Left kidney (tissue), 2 donors: Measurements from ENCODE around the gene FNDC3B. TPM values are rescaled to one million over a fixed set of nuclear protein-coding genes. Genes with fewer than 3 reads are reported as not detected.

Source experiments
- DNase-seq: peaks from one replicate; pipeline ENCODE4 v3.0.0-alpha.2; 2013
- polyA plus RNA-seq: library from polyadenylated mRNA; unstranded; fragments of 120-200 nt; gene quantifications from one replicate; pipeline ENCODE4 v1.2.1, GENCODE V29; 2013; ENCODE audit not compliant: insufficient read length

The FNDC3B gene
- polyA plus RNA-seq, 1 donor: 62.2 TPM

DNA sequence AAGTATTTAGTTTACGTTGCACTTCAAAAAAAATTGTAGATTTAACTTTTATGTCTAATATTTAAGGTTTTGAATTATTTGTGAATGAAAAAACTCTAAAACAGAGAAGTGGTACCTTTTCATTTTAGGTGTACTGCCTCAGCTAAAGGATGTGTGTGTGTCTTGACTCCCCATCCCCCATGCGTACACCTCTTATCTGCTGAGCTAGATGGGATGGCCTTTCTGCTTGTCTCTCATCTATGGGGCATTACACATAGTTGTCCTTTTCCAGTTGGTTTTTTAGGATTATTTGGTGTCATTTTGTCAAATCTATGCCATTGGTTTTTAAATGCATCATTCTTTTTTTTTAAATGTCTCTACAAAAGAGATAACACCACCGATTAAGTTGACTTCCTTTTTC is 110.9 kb downstream of the FNDC3B start:
- no peak for DNase-seq

DNA sequence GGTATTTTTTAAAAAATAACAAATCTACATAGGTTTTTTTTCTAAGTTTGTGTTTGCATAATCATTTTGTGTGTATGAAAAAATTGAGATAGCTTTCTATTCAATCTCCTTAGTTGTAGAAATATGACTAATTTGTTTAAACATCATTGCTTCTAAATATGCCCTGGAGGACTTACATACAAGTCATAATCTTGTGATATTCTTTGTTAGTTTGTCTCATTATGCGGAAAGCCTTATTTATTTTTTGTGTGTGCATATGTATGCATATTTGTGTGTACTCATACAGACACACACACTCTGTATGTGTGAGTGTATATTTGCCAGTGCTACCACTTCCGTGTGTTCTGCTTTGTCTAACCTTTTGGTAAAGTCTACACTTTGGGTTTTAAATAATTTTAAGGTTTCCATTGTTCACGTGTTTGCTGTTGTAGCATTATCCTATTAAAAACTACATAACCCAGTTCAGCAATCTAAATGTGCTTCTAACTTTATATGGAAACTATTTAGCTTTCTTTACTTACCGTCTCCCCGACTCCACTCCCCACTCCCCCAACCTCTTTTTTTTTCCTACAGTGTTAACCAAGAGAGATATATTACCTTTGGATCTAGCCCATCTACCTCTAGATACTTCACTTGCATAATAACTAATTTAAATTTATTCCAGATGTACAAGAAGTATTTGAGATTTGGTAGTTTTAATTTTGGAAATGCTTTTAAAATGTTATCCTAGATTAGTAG is 111.7 kb downstream of the FNDC3B start:
- no peak for DNase-seq

DNA sequence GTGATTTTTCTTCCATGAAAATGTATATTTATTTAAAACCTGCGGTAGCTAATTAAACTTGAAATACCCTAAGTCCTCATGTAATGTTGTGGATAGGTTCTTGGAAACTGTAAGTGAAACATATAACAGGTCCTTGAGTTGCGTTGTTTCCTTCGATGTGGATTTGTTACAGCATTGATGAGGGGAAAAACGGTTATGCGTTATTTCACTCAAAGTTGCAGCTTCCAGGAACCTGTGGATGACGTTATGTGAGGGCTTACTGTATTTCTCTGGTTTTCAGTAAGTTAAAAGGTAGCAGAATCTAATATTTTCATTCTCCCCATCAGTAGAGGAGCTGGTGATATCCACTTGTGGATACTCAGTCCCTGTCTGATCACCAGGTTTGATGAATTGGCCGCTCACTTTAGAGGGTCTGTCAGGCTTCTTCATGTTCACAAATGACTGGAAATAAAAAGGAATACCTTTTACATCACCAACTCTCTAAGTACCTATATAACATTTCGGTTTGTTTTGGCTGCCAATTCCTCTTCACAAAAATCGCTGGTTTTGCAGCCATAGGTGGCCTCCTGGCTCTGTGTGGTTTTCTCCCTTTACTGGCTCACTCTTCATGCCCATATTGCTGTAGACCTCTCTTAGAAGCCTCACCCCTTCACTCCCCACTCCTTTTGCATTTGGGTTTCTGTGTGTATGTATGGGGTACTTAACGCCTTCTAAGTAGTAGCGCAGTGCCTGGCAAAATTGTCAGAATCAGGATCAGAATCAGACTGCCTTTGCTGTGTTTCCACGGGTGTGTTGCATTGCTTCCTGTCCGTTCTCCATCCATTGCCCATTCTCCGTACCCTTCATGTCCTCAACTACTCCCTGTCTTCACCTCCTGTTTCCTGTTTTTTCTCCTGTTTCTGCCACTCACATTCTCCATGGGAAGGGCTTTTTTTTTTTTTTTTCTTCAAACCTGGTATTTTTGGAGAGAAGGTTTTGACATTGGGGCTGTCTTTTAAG is 112.6 kb downstream of the FNDC3B start:
- DNase-seq: no peak

DNA sequence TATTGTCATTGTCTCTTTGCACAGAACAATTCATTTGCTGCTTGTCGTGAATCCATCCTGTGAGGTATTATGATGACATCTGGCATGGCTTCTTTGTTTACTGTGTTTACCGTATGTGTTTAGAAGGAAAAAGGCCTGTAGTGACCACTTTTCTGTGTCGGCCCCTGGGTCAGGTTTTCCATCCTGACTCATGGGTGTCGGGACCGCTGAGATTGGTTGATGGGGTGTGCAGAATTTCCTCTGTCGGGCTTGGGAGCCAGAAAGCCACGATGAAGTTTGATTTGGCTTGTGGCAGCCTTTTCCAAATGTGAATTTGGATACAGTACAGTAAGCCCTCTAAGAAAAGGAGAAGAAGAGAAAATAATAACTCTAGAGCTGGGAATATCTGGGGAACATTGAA is 113.5 kb downstream of the FNDC3B start:
- no peak for DNase-seq

DNA sequence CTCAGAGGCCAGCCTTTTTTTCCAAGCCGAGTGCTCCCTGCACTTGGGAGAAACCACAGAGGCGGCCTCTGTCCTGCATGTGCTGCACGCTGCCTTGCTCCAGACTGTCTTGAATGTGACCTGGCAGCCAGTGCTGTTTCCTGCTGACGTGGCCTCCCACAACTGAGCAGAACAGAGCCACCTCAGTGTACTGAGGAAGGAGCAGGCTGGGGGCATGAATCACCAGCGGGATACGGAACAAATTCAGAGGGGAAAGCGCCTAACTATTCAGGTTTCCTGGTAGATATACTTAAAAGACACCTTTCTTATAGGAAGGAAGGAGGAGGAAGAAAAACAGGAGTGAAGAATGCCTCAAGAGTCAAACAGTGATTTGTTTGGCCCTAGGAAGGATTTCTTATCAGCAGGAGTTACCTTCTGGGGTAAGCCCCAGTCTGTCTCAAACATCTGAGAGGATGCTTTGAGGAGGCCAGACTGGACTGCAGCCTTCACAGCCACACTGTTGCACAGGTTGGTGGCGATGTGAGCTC is 114.0 kb downstream of the FNDC3B start:
- no peak for DNase-seq

DNA sequence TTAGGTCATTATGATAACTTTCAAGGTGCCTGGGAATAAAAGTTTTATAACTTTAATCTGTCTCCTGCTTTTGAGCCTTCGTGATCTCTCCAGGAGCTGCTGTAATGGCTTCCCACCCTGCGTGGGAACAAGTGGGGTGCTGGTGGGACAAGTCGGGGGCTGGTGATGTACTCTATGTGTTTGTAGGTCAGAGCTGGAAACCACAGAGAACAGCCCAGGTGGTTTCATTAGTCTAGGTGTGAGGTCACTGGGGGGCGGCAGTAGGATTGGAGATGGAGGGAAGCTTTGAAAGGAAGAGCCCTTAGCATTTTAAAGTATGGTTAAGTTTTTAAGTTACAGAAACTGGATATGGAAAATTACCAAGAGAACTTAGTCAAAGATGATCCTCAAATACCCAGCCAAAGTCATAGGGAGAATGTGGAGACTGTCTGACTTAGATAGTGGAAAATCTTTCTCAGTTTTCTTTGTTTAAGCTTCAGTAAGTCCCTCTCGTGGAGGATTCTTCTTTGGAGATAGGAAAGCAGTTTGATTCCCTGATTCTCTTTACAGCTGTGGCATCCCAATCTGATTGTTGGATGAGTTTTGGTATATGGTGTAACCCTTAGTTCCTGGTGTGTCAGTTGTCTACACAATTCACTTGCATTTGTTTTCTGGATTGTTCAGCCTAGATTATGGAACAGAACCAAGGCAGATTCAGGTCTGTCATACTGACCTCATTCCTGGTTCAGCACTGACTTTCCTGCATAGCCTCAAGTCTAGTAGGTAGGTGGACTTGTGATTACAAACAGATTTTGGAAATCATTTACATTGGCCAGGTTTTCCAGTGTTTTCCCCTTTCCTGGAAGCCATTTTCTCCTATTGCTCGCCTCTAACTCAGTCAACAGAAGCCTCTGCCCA is 115.6 kb downstream of the FNDC3B start:
- no peak for DNase-seq

DNA sequence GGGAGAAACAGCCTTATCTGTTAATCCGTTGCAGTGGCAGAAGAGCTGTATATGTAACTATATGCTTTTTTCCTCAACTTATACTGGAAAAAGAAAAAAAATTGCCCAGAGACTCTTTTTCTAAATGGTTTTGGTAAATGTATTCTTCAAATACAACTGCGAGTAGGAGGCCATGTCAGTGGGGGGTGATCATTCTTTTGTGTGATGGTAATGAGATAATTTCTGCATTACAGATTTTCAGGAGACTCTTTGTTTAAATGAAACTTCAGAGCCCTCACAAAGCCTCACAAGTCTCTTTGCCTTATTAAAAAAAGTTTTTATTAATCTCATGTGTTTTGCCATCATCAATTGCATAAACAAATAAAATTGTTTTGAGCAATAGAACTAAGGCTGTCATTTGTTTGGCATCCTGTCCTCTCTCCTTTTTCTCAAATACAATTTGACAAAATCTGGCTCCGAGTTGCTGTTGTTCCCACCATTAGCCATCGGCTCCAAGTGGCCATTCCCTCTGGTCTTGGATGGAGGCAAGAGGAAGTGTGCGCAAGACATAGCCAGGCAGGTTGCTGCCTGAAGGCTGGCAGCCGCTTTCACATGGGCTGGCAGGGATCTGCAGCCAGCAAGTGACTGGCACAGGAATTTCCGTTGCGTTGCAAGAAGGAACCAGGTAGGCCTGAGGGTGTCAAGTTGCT is 116.7 kb downstream of the FNDC3B start:
- no peak for DNase-seq

DNA sequence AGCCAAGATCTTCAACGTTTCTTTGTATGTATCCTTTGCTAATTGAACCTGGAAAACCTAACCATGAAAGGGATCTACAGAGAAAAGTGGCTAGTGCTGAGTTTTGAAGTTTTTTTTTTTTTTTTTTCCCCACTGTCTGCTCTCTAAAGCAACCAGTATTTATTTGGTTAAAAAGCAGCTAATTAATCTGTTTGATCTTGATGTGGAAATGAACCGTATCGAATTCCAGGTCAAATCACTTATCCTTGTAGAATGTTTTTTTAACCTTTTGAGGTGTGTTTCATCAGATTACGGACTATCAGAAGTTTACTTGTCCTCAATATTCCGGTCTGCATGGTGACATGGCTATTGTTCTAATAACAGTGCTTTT is 117.2 kb downstream of the FNDC3B start:
- no peak for DNase-seq

DNA sequence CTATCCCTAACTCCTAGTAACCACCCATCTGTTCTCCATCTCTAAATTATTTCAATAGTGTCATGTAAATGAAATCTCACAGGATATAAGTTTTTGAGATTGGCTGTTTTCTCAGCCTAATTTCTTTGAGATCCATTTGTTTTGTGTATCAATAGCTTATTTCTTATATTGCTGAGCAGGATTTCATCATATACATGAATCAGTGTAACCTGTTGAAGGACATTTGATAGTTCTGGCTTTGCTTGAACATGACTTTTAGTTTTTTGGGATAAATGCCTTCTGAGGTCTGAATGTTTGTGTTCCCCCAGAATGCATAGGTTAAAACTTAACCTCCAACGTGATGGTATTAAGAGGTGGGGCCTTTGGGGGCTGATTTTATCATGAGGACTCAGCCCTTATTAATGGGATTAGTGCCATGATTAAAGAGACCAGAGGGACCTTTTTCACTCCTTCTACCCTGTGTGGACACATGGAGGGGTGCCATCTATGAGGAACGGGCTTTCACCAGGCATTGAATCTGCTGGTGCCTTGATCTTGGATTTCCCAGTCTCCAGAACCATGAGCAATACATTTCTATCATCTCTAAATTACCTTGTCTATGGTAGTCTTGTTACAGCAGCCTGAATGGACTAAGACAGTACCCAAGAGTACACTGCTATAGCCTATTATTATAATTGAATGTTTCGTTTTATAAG is 118.3 kb downstream of the FNDC3B start:
- no peak for DNase-seq

DNA sequence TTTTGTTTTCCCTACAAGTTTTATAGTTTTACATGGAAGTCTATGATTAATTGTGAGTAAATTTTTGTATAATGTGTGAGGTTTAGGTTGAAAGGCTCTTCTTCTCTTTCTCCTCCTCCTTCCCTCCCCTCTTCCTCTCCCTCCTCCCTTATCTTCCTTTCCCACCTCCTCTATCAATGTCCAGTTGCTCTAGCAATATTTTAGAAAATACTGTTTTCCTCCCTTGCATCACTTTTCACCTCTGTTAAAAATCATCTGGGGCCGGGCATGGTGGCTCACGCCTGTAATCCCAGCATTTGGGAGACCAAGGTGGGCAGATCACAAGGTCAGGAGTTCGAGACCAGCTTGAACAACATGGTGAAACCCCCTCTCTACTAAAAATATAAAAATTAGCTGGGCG is 119.4 kb downstream of the FNDC3B start:
- no peak for DNase-seq

DNA sequence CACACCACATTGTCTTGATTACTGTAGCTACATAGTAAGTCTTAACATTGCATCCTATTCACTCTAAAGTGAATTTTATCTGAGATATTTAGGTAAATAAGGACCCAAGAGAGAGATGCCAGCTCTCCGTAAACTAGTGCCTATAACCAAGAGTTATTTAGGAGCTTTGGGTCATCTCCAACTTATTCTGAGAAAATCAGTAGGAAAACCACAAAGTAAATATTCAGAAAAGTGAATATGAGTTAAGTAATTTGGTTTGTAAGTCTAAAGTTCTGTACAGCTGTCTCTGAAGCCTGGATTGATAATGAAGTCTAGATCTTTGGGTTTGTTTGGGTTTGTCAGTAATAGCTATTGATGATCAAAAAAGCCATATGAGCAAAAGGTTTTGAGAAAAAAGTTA is 120.0 kb downstream of the FNDC3B start:
- no peak for DNase-seq

DNA sequence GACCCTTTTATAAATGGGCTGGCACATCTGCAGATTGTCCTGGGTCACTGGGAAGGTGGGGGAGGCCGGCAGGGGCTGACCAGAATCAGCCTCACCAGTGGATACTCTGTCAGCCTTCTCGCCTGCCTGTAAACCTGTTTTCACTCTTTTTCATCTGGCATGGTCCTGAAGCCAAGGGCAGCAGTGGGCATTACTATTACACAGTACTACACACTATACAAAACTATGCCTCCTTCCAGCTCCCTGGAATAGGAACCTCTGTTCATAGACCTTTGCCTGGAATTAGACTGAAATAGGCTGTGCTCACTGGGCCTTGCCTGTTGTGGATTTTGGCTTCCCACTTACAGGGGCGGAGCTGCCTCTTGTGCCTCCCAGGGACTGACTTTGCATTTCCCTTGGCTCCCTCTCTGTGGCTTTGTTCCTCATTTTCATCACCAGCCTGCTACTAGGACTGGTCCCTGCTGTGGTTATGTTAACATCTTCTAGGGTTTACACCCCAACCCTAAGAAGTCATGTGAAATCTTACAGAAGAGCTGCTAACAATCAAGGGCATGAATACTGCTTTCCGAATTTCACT is 120.7 kb downstream of the FNDC3B start:
- DNase-seq: no peak

DNA sequence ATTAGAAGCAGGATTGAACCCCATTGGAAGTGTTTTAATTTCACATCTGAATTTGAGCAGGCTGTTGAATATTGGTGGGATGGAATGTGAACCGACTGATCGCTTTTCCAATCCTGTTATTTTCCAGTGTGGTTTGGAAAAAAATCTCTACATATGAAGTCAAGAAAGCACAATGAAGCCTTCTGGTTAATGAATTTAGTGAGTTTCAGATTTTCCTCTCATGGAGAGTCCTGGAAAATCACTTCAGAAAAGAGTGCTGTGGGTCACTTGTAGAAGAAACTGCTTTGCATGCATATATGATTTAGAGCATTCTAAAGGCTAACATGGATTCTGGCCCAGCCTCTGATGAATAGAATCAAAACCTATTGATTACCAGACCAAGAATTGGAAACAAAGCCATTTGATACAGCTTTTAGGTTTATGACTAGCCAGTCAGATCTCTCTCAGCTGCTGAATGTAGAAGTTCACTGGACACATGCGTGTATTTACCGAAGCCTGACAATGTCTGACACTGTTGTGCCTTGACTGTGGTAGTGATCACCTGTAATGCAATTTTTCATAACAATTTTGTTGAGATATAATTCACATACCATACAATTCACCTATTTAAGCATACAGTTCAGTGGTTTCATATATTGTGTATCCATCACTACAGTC is 121.9 kb downstream of the FNDC3B start:
- DNase-seq: no peak

DNA sequence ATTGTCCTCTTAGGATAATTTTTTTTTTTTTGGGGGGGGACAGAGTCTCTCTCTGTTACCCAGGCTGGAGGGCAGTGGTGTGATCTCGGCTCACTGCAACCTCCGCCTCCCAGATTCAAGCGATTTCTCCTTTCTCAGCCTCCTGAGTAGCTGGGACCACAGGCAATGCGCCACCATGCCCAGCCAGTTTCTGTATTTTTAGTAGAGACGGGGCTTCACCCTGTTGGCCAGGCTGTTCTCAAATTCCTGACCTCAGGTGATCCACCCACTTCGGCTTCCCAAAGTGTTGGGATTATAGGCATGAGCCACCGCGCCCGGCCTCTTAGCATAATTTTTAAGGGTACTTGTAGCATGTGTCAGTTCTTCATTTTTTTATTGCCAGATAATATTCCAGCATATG is 122.6 kb downstream of the FNDC3B start:
- DNase-seq: no peak

DNA sequence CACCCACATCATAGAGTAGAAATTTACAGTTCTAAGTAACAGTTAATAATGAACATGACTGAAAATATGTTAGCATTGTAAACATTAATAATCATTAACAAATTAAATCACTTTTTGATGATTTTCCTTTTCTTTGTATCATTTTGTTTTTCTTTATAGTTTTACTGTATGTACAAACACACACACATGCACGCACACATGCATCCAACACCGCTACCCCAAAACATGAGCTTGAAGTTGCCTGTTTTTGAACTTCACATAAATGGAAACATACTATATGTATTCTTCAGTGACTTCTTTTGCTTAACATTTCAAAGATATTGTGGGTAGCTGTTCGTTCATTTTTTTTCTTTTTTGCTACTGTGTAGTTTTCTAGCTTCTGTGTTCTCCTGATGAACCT is 123.9 kb downstream of the FNDC3B start:
- DNase-seq: no peak

DNA sequence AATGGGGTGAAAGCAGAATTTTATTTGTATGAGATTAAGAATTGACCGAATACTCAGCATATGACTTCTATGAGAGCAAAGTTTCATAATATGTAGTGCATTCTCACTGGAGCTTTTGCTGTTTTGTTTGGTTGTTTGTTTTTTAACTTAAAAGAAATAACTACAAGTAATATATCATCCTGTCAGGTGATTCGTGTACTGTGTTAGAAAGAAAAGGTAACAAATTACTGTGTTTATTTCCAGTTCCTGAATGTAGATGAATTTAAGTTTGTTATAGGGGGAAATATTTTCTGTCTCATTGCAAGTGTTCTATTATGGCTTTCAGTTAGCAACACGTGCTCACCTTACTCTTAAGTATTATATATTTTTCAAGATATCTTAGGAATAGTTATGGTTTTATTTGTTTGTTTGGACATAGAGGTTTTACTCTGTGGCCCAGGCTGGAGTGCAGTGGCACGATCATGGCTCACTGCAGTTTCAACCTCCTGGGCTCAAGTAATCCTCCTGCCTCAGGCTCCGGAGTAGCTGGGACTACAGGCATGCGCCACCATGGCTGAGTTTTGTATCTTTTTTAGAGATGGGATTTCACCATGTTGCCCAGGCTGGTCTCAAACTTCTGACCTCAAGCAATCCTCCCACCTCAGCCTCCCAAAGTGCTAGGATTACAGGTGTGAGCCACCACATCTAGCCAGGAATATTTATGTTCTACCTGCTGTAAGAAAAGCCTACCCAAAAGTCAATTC is 125.4 kb downstream of the FNDC3B start:
- DNase-seq: no peak

DNA sequence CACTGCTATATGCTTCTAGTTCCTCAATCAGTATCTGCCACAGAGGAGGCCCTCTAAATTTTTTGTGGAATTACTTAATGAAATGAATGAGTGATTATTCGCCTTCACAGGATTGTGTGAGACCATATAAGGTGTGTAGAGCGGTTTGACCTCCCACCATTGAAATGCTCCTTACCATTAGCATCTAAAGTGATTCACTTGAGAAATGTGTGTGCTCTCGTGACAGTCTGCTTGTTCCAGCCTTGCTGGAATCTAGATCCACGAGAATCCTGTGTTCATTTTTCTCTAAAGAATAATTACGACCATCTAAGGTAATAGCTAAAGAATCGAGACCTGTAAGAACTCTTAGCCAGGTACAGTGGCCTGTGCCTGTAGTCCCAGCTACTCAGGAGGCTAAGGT is 126.9 kb downstream of the FNDC3B start:
- no peak for DNase-seq

DNA sequence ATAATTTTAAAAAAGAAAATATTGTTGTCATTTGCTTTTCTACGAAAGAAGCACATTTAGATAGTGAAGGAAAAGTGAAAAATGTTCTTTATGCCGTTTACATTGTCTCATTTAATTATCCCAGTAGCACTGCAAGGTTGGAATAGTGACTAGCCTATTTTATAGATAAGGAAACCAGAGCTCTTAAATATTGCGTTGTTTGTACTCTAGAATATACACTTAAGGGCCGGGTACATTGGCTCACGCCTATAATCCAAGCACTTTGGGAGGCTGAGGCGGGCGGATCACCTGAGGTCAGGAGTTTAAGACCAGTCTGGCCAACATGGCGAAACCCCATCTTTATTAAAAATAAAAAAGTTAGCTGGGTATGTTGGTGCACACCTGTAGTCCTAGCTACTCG is 127.5 kb downstream of the FNDC3B start:
- DNase-seq: no peak
